ENCODE results near the gene RANBP9. TPM values are rescaled to one million over a fixed set of nuclear protein-coding genes. Genes with fewer than 3 reads are reported as not detected.

The RANBP9 gene
- total RNA-seq, 1 experiment from 2014 or later = 44.5 TPM

GRCh38 chr6:13643125-13643524 lies 68.5 kb downstream of the RANBP9 start:
- TF ChIP-seq CTCF (IDR thresholded peaks at IDR 0.05) = no peak
- no peak for TF ChIP-seq SIN3A (IDR thresholded peaks at IDR 0.05; ENCODE audit: borderline replicate concordance, insufficient read depth, low read depth, low read length)
- TF ChIP-seq POLR2AphosphoS5 (IDR thresholded peaks at IDR 0.05; ENCODE audit: low read depth, low read length) = no peak
- no peak for TF ChIP-seq TCF7L2 (IDR thresholded peaks at IDR 0.05; ENCODE audit: low read depth, low read length)
- TF ChIP-seq REST (IDR thresholded peaks at IDR 0.05; ENCODE audit: insufficient read depth in 1 of 2, low read depth in 2 of 2, low read length in 1 of 2) = no peak

GRCh38 chr6:13641315-13641714 lies 70.3 kb downstream of the RANBP9 start:
- Histone ChIP-seq H3K27ac (ENCODE audit: low read length) (no peak overlapping the region), H3K36me3 (ENCODE audit: control insufficient read depth, insufficient read depth, low read length) (peaks cover 26% of the 10 kb centered on the region; the same call in 1 of the 2 replicates), H3K4me1 (ENCODE audit: control insufficient read depth, insufficient read depth, low read length) (no peaks in the 10 kb centered on the region), H3K9me3 (ENCODE audit: control insufficient read depth, insufficient read depth, low read depth, low read length) (no peaks in the 10 kb centered on the region), H3K4me3 (ENCODE audit: low read depth in 2 of 2, low read length in 2 of 2) (no peak overlapping the region), H3K27me3 (ENCODE audit: control insufficient read depth, insufficient read depth, low read length) (no peaks in the 10 kb centered on the region)
- intact Hi-C loops (cut with micrococcal nuclease; ENCODE audit: unreplicated experiment) = no loop called here
- CTCF ChIA-PET = no interaction called here
- POLR2A ChIA-PET = no interaction called here
- no peak for DNase-seq (ENCODE audit: low read depth, low spot score)
- no peak for ATAC-seq
- TF ChIP-seq CTCF (IDR thresholded peaks at IDR 0.05) (no peak), SIN3A (IDR thresholded peaks at IDR 0.05; ENCODE audit: borderline replicate concordance, insufficient read depth, low read depth, low read length) (no peak), POLR2AphosphoS5 (IDR thresholded peaks at IDR 0.05; ENCODE audit: low read depth, low read length) (no peak), TCF7L2 (IDR thresholded peaks at IDR 0.05; ENCODE audit: low read depth, low read length) (no peak), REST (IDR thresholded peaks at IDR 0.05; ENCODE audit: insufficient read depth in 1 of 2, low read depth in 2 of 2, low read length in 1 of 2) (no peak)
- BruUV-seq (replicated peaks) = no TSS peak
- in situ Hi-C loops (cut with HindIII; ENCODE audit: low pct_unique_long_range_greater_than_20kb, low sequenced_read_pairs) = no loop called here

More at GRCh38 chr6:13643125-13643524, 68.5 kb downstream of the RANBP9 start:
- no peak for DNase-seq (ENCODE audit: low read depth, low spot score)
- Histone ChIP-seq H3K36me3 (ENCODE audit: control insufficient read depth, insufficient read depth, low read length) (peaks cover 17% of the 10 kb centered on the region; the same call in 1 of the 2 replicates), H3K27ac (ENCODE audit: low read length) (no peak overlapping the region), H3K4me1 (ENCODE audit: control insufficient read depth, insufficient read depth, low read length) (no peaks in the 10 kb centered on the region), H3K27me3 (ENCODE audit: control insufficient read depth, insufficient read depth, low read length) (no peaks in the 10 kb centered on the region), H3K4me3 (ENCODE audit: low read depth in 2 of 2, low read length in 2 of 2) (no peak overlapping the region), H3K9me3 (ENCODE audit: control insufficient read depth, insufficient read depth, low read depth, low read length) (no peaks in the 10 kb centered on the region)
- no peak for ATAC-seq
- intact Hi-C loops (cut with micrococcal nuclease; ENCODE audit: unreplicated experiment) (no loop called here), in situ Hi-C loops (cut with HindIII; ENCODE audit: low pct_unique_long_range_greater_than_20kb, low sequenced_read_pairs) (no loop called here)
- ChIA-PET CTCF (no interaction called here), POLR2A (no interaction called here)
- BruUV-seq (replicated peaks) = no TSS peak

All from Panc1 (cell line).